Measurements from ENCODE around the gene PROS1.
A peak's percentile ranks its signal among the peaks of the same experiment; 100 is the strongest.
"Not testable (repeated sequence)": the region's sequence is repeated elsewhere in the genome, so short reads cannot be mapped to it uniquely, and the experiment has no call there.

PROS1 gene

DNA sequence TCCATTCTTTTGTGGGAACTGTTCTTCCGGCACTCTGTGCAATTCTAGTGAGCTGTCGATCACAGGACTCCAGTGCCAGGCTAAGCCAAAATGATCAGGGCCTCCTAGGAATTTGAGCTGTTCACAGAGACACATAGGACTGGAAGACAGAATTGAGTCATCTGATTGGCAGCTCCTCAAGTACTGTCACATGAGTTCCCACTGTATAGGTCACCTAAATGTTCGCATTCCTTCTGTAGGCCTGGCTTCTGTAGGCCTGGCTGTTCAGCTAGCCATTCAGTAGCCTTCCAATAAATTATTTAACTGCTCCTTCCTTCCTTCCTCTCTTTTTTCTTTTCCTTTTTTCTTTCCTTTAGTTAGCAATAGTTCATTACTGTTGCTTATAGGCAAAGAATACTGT lies 4.3 kb downstream of the PROS1 start:
- peak; percentile 27 for DNase-seq (ENCODE audit: low read depth)

DNA sequence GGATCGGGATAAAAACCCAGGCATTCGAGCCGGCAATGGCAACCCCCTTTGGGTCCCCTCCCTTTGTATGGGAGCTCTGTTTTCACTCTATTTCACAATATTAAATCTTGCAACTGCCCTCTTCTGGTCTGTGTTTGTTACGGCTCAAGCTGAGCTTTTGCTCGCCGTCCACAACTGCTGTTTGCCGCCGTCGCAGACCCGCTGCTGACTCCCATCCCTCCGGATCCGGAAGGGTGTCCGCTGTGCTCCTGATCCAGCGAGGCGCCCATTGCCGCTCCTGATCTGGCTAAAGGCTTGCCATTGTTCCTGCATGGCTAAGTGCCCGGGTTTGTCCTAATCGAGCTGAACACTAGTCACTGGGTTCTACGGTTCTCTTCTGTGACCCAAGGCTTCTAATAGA lies 8.6 kb downstream of the PROS1 start:
- not testable (repeated sequence) for DNase-seq (ENCODE audit: low read depth)

DNA sequence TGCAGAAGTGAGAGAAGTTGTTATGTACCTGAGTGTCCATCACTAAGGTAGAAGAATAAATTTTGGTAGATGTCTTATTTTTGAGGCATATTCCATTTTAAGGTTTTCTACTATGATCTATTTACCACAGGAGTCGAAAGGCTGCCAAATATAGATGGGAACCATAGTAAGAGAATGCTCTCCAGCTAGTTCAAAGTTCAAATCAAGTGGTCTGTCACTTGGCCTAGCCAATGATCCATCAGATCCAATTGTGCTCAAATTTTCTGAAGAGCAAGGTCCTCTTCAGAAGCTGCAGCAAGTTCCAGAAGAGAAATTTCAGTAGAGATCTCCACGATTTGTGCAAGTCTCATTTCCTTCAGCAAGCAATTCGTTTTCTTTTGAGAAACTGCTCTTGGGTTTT lies 10.9 kb downstream of the PROS1 start:
- DNase-seq (ENCODE audit: low read depth) = no peak

DNA sequence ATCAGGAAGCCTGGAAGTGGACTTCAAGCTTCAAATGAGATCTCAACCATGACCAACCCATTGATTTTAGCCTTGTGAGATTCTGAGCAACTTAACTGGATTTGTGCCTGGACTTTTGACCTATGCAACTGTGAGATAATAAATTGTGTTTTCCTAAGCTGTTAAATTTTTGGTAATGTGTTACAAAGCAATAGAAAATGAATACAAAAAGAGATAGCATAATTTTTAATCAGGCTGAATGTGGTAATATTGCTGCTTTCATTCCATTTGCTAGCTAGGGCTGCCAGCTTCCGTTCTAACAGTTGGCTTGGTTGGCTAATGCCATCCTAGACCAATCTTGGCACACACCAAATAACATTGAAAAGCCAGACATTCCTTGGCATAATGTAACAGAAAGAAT lies 12.2 kb downstream of the PROS1 start:
- no peak for DNase-seq (ENCODE audit: low read depth)

DNA sequence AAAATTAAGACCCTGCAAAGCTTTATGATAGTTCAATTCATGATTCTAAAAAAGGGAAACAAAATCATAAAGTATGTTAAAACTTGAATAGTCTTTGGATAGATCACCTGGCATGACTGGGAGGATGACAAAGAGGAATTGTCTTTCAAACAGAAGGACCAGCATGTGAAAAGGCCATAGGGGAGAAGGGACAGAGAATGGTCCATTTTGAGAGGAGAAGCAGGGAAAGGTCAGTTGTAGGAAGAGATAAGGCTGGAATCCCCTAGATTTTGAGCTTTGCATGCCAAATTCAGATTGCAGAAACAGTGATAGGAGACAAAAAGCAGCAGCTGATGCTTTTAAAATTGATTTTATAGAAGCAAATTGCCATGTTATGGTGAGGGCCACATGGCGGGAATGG lies 12.7 kb downstream of the PROS1 start:
- DNase-seq (ENCODE audit: low read depth) = no peak

DNA sequence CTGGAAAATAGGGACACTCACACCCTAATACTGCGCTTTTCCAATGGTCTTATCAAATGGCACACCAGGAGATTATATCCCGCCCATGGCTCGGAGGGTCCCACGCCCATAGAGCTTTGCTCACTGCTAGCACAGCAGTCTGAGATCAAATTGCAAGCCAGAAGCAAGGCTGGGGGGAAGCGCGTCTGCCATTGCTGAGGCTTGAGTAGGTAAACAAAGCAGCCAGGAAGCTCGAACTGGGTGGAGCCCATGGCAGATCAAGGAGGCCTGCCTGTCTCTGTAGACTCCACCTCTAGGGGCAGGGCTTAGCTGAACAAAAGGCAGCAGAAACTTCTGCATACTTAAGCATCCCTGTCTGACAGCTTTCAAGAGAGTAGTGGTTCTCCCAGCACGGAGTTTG lies 23.7 kb downstream of the PROS1 start:
- DNase-seq (ENCODE audit: low read depth) = not testable (repeated sequence)

DNA sequence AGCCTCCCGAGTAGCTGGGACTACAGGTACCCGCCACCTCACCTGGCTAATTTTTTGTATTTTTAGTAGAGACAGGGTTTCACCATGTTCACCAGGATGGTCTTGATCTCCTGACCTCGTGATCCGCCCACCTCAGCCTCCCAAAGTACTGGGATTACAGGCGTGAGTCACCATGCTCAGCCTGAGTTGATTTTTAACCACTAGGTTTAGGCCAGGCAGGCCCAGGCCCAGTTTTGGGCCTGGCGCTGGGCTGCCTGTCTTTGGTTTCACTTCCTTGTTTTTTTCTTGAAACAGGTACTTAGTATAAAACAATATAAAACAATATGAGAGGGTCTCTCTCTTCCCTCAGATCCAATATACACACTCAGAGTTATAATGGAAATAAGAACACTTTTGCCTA lies 36.2 kb downstream of the PROS1 start:
- DNase-seq (ENCODE audit: low read depth) = not testable (repeated sequence)

DNA sequence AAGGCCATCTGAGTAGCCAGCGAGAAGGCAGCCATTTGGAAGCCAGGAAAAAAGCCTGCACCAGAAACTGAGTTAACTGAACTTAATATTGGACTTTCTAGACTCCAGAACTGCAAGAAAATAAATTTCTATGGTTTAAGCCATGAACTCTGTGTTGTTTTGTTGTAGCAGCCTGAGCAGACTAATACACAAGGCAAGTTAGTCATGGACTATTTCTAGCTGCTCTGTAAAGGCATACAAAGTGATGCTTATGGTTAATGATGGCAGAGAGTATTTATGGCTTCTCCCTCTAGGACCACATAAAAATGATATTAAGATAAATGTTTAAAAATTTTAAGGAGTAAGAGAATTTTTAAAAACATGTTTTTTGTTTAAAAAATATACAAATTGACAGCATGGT lies 37.1 kb downstream of the PROS1 start:
- DNase-seq (ENCODE audit: low read depth) = no peak

DNA sequence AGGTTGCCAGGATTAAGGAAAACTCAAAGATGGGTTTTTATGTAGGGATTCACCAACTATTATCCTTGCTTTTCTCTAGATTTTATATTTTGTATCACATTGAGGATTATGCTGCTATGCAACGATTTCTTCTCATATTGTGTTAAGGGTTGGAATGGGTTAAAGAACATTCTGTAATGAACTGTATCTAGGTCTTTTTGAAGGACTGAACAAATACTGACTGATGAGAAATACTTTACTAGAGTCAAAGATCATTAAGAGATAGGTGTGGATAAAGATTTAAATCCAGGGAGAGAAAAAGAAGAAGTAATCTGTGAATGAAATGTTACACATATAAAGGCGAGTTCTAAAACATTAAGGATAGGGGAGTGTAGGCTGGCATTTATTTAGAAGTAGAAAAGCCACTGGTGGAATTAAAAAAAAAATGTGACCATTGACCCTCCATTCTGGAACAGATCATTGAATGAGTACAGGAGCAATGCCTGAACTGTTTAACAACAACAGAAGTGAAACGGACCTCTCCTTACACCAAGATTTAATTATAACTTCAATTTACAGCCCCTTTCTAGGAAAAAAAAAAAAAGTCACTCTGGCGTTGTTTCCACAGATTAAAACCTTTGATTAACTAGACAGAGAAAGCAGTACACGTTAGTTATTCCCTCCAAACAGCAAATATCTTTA lies 39.2 kb downstream of the PROS1 start:
- no peak for DNase-seq (ENCODE audit: low read depth)

DNA sequence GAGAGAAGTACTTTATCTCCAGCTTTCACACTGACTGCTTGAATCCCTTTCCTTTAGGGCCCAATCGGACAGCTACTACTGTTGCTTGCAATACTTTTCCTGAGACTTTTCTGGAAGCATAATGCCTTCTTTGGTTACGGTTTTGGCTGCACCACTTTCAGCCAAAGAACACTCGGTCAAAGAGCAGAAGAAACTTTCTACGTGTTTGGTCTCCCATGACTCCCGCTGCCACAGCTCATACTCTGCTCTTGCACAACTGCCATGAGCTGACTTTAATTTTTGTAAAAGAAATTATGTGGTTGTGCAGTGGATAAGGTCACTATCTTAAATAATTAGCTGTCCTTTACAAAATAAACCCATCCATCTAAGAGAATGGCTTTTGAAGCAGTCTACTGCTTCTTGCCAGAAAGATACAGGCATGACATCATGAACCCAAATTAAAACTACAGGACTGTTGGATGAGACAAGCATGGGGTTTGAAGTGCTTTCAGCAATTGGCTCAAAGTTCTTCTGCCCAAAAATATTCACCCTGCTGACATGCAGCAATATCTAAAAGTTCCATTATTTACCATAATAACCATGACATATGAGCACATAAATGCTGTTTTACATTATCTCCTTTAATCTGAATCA lies 42.0 kb downstream of the PROS1 start:
- no peak for DNase-seq (ENCODE audit: low read depth)

DNA sequence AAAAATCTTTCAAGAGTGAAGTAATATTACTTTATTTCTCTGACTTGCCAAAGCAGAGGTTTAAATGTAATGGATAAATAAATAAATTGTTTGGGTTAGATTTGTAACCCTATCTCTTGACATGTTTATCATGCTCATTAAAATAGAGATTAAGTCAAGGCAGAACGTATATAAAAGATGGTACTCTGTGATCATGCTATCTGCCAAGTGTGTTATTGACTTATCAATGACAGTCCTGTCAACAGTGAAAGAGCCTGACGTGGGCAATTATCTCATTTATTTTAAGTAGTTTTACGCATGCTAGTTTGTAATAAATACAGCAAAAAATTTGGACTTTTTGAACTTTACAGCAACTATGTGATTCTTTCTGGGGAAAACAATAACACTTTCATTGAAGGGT lies 43.7 kb downstream of the PROS1 start:
- DNase-seq (ENCODE audit: low read depth) = no peak

DNA sequence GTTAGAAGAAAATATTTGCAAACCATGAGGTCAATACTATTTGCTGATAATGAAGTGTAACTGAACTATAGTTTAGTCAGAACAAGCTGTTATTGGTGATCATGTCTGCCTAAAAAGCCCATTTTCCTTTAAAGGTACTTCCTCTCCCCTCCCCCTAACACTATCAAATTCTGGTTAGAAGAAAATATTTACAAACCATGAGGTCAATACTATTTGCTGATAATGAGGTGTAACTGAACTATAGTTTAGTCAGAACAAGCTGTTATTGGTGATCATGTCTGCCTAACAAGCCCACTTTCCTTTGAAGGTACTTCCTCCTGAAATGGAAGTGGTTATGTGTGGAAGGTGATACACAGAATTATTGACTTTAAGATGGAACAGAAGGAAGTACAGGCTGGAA lies 46.9 kb downstream of the PROS1 start:
- DNase-seq (ENCODE audit: low read depth) = no peak

DNA sequence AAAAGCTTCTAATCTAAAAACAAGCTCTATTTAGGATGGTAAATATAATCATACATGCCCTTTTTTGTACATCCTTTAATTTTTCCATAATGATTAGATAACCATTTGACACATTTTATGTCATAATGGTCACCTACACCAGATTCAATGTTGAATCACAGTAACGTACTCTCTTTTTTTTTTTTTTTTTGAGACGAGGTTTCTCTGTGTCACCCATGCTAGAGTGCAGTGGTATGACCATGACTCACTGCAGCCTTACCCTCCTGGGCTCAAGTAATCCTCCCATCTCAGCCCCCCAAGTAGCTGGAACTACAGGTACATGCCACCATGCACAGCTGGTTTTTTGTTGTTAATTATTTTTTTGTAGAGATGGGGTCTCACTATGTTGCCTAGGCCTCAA lies 49.2 kb downstream of the PROS1 start:
- no peak for DNase-seq (ENCODE audit: low read depth)

DNA sequence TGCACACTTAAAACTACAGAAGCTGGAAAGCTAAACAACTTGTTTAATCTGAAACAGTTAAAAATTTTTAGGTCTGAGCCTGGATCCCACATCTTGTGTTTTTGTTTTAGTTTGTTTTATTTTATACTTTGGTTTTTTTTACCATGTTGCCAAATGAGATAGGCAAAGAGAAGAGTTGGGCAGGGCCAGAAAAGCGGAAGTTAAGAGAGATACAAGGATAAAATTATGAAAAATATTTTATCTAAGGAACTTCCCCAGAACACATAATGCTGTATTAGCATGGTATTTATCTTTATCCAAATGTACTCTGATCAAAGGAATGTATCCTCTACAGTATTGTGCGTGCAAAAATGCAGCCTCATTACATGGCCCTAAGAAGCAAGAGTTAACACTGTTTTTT lies 50.7 kb downstream of the PROS1 start:
- no peak for DNase-seq (ENCODE audit: low read depth)

DNA sequence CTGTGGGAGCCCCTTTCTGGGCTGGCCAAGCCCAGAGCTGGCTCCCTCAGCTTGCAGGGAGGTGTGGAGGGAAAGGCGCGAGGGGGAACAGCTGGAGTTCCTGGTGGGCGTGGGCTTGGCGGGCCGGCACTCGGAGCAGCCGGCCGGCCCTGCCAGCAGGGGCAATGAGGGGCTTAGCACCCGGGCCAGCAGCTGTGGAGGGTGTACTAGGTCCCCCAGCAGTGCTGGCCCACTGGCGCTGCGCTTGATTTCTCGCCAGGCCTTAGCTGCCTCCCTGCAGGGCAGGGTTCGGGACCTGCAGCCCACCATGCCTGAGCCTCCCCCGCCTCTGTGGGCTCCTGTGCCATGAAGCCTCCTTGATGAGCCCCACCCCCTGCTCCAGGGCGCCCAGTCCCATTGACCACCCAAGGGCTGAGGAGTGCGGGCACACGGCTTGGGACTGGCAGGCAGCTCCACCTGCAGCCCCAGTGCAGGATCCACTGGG lies 56.1 kb downstream of the PROS1 start:
- not testable (repeated sequence) for DNase-seq (ENCODE audit: low read depth)

DNA sequence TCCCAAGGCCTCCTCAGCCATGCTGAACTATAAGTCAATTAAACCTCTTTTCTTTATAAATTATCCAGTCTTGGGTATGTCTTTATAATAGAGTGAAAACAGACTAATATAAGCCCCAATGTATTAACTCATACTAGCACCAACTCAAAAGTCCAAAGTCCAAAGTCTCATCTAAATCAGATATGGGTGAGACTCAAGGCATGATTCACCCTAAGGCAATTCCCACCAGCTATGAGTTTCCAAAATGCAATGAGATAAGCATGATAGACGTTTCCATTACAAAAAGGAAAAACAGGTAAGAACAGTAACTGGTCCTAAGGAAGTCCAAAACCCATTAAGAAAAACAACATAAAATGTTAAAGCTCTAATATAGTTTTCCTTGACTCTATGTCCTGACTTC lies 60.1 kb downstream of the PROS1 start:
- DNase-seq (ENCODE audit: low read depth) = peak; percentile 12

DNA sequence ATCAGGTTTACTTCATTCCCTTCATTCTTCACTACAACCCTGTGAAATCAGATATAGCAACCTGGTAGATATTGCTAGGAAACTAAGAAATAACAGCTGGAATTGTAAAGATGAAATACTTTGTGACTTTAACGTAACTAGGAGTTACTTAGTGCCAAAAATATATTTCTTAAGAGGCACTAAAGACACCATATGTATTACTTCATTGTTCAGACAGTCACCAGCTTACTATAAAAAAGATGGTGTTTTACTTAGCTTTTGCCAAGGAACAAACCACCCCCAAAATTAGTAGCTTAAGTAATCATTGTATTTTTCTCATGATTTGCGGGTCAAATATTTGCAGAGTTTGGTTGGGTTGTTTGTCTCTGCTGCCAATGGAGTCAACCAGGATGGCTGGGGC lies 62.5 kb downstream of the PROS1 start:
- DNase-seq (ENCODE audit: low read depth) = no peak

DNA sequence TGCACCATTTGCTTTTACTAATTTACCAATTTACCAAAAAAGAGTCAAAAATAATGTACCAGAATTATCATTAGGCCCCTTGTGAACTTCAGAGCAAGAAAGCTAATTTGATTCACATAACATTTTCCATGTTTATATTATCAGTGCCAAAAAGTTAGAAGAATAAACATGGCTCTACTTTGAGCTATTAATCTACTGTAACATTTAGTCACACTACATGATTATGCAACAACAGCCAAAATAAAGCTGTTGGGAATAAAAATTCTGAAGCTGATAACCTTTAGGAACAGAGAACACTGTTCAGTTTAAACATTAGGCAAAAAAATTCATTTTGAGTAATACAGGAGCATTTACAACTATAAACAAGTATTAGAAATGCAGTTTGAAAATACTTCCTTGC lies 63.6 kb downstream of the PROS1 start:
- peak; percentile 61 for DNase-seq (ENCODE audit: low read depth)

DNA sequence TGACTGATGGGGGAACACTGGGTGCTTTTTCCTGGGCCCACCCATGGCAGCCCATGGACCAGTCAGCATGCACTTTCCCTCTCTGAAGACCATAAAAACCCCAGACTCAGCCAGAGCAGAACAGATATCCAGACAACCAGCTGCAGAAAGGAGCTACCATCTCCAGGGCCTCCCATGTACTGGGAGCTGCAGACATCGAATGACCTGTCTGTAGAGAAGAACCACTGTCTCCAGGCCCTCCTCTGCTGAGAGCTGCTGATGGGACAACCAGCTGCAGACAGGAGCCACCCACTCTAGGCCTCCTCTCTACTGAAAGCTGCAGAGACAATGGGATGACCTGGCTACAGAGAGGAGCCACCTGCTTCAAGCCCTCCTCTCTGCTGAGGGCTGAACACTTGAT lies 66.6 kb downstream of the PROS1 start:
- no peak for DNase-seq (ENCODE audit: low read depth)

DNA sequence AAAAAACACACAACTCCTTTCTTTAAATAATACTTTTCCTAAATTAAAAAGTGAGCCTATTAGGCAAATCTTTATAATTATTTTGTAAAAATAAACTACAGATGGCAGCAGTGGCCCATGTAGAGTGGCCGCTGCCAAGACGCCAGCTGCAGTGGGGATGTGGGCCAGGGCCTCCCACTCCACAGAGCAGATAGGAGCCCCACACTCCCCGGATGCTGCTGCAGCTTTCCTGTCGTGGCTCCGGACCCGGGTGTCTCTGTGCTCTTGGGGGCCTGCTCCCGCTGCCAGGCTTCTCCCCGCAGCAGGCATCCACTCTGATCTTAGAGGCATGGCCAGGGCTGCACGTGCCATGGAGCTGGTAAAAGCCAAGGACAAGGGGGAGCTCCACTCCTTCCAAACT lies 67.5 kb downstream of the PROS1 start:
- DNase-seq (ENCODE audit: low read depth) = no peak

DNA sequence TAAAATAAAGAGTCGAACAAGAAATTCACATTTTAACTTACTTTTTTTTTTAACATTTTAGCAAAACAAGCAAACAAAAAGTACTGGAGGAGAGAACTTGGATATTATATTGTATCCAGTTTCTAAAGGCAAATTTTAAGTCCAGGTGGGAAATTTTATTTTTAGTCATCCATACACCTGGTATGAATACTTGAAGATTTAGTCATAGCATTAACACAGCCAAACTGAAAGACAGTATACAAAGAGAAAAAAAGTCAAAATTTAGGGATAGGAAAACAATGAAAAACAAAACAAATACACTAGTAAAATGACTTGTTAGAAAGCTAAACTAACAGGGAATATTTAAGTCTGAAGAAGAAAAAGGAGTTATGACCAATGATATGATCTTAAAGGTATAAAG lies 69.1 kb downstream of the PROS1 start:
- DNase-seq (ENCODE audit: low read depth) = no peak

DNA sequence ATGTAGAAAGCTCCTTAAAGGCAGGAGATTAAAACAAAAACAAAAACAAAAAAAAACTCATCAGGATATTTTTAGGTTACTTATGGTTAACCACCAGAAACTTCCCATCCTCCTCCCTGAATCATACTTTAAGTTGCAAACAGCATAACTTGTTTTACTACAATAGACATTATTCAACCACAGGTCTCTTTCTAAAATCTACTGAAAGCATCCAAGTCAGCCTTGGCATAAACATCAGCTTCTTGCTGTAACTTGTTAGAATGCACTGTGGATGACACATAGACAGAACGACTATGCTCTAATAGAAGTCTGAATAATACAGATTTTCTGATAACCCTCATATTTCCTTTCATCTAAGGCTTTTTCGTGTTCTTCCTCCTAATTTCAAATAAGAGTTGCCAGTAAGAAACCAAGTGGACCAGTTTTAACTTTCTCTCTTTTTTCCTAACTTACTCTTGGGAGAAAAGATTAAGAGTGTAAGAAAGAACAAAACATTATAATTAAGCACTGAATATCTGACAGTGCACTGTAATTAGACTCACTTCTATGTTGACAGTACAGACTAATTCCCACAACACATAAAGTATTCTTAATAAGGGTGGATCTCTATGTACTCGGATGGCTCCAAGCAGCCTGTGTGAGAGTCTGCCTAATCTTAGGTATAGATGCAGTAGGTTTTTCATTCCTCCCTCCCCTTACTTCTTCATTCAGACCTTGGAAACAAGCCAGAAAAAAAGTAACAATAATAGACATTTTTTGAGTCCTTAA lies 95.3 kb downstream of the PROS1 start:
- DNase-seq (ENCODE audit: low read depth) = peak; percentile 47

DNA sequence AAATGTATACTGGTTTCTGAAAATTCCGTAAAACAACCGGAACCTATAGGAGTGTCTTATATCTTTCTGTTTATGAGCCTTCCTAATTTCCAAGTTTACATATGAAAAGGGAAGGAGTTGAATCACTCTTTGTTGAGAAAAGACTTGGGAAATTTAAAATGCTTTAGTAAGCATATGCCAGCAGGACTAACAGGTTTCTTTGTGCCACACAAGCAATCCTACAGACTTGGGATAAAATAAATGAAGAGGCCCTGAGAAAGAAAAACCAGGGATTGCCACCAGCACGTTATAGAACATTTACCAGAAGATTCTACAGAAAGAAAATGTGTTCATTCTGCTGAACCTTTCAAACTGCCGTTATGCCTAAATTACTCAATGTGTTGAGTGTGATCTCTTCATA lies 96.3 kb downstream of the PROS1 start:
- DNase-seq (ENCODE audit: low read depth) = not testable (repeated sequence)

Measured in amniotic epithelial cell (primary cell).